ENCODE results near the gene GGN.

The GGN gene

GRCh38 chr19:38424272-38424671, 36.4 kb upstream of the GGN start:
- Histone ChIP-seq H3K9ac (ENCODE audit: low read length) (no peak overlapping the region), H2BK15ac (replicated peaks; ENCODE audit: low read depth) (no peak overlapping the region), H3K27ac (ENCODE audit: low read depth, low read length) (no peak overlapping the region), H3K27me3 (ENCODE audit: insufficient read depth, low read length, poor library complexity) (no peaks in the 10 kb centered on the region), H3K79me1 (ENCODE audit: low read length) (no peaks in the 10 kb centered on the region), H3K79me2 (ENCODE audit: control insufficient read depth, insufficient read depth, low read length) (no peaks in the 10 kb centered on the region), H3K4me1 (ENCODE audit: control insufficient read depth, low read depth, low read length) (peaks cover 4% of the 10 kb centered on the region), H2BK5ac (ENCODE audit: low read length) (no peak overlapping the region), H3K18ac (ENCODE audit: low read length) (no peak overlapping the region), H3K4me2 (ENCODE audit: low read length) (no peak overlapping the region), H3K4ac (ENCODE audit: low read depth, low read length) (no peak overlapping the region), H3K4me3 (ENCODE audit: low read length) (no peak overlapping the region), H3K56ac (ENCODE audit: low read length) (no peak overlapping the region), H3K23ac (ENCODE audit: low read length) (no peak overlapping the region), H4K8ac (ENCODE audit: low read depth, low read length) (no peak overlapping the region), H3K36me3 (ENCODE audit: control insufficient read depth, insufficient read depth, low read length) (no peaks in the 10 kb centered on the region), H4K5ac (ENCODE audit: low read length) (no peak overlapping the region), H2AK5ac (ENCODE audit: low read length) (no peak overlapping the region), H2BK120ac (ENCODE audit: low read depth, low read length) (no peak overlapping the region)
- no CpG with 5 or more reads among the region's 5 CpGs for WGBS (ENCODE audit: extremely low coverage, insufficient coverage, low lambda C conversion rate)
- no peak for DNase-seq

- no peak overlapping the region for H3K23ac ChIP-seq (ENCODE audit: low read length)
- H3K27me3 ChIP-seq (ENCODE audit: insufficient read depth, low read length, poor library complexity) = no peaks in the 10 kb centered on the region
- no peak overlapping the region for H3K4me2 ChIP-seq (ENCODE audit: low read length)
- no peak overlapping the region for H3K4me3 ChIP-seq (ENCODE audit: low read length)
- peaks cover 6% of the 10 kb centered on the region for H3K4me1 ChIP-seq (ENCODE audit: control insufficient read depth, low read depth, low read length)
- H3K18ac ChIP-seq (ENCODE audit: low read length) = no peak overlapping the region
- DNase-seq = no peak
- no peak overlapping the region for H3K9ac ChIP-seq (ENCODE audit: low read length)
- H2BK15ac ChIP-seq (replicated peaks; ENCODE audit: low read depth) = no peak overlapping the region
- no peak overlapping the region for H2BK120ac ChIP-seq (ENCODE audit: low read depth, low read length)
- H2AK5ac ChIP-seq (ENCODE audit: low read length) = no peak overlapping the region
- no peaks in the 10 kb centered on the region for H3K79me1 ChIP-seq (ENCODE audit: low read length)
- H3K36me3 ChIP-seq (ENCODE audit: control insufficient read depth, insufficient read depth, low read length) = no peaks in the 10 kb centered on the region
- no CpG with 5 or more reads among the region's 7 CpGs for WGBS (ENCODE audit: extremely low coverage, insufficient coverage, low lambda C conversion rate)
- no peak overlapping the region for H3K27ac ChIP-seq (ENCODE audit: low read depth, low read length)
- no peak overlapping the region for H4K8ac ChIP-seq (ENCODE audit: low read depth, low read length)
- no peak overlapping the region for H3K4ac ChIP-seq (ENCODE audit: low read depth, low read length)
- no peaks in the 10 kb centered on the region for H3K79me2 ChIP-seq (ENCODE audit: control insufficient read depth, insufficient read depth, low read length)
- H2BK5ac ChIP-seq (ENCODE audit: low read length) = no peak overlapping the region
- no peak overlapping the region for H4K5ac ChIP-seq (ENCODE audit: low read length)
- peak overlapping the region; percentile 15 for H3K56ac ChIP-seq (ENCODE audit: low read length)
Measured at GRCh38 chr19:38422438-38422837, 34.6 kb upstream of the GGN start.

GRCh38 chr19:38421856-38422255, 34.0 kb upstream of the GGN start:
- H3K4me3 ChIP-seq (ENCODE audit: low read length) = no peak overlapping the region
- no peak overlapping the region for H2BK15ac ChIP-seq (replicated peaks; ENCODE audit: low read depth)
- H4K5ac ChIP-seq (ENCODE audit: low read length) = no peak overlapping the region
- H3K18ac ChIP-seq (ENCODE audit: low read length) = no peak overlapping the region
- no CpG with 5 or more reads among the region's 14 CpGs for WGBS (ENCODE audit: extremely low coverage, insufficient coverage, low lambda C conversion rate)
- no peaks in the 10 kb centered on the region for H3K79me2 ChIP-seq (ENCODE audit: control insufficient read depth, insufficient read depth, low read length)
- no peak overlapping the region for H2AK5ac ChIP-seq (ENCODE audit: low read length)
- no peak overlapping the region for H3K56ac ChIP-seq (ENCODE audit: low read length)
- peaks cover 6% of the 10 kb centered on the region for H3K4me1 ChIP-seq (ENCODE audit: control insufficient read depth, low read depth, low read length)
- no peak overlapping the region for H3K9ac ChIP-seq (ENCODE audit: low read length)
- H3K4ac ChIP-seq (ENCODE audit: low read depth, low read length) = no peak overlapping the region
- no peak overlapping the region for H4K8ac ChIP-seq (ENCODE audit: low read depth, low read length)
- DNase-seq = no peak
- H3K23ac ChIP-seq (ENCODE audit: low read length) = no peak overlapping the region
- no peaks in the 10 kb centered on the region for H3K27me3 ChIP-seq (ENCODE audit: insufficient read depth, low read length, poor library complexity)
- H3K79me1 ChIP-seq (ENCODE audit: low read length) = no peaks in the 10 kb centered on the region
- H2BK120ac ChIP-seq (ENCODE audit: low read depth, low read length) = no peak overlapping the region
- H3K36me3 ChIP-seq (ENCODE audit: control insufficient read depth, insufficient read depth, low read length) = no peaks in the 10 kb centered on the region
- H3K27ac ChIP-seq (ENCODE audit: low read depth, low read length) = no peak overlapping the region
- H3K4me2 ChIP-seq (ENCODE audit: low read length) = no peak overlapping the region
- H2BK5ac ChIP-seq (ENCODE audit: low read length) = no peak overlapping the region

- Histone ChIP-seq H3K79me1 (ENCODE audit: low read length) (no peaks in the 10 kb centered on the region), H3K27me3 (ENCODE audit: insufficient read depth, low read length, poor library complexity) (no peaks in the 10 kb centered on the region), H2BK120ac (ENCODE audit: low read depth, low read length) (no peak overlapping the region), H3K4me3 (ENCODE audit: low read length) (no peak overlapping the region), H3K56ac (ENCODE audit: low read length) (no peak overlapping the region), H3K23ac (ENCODE audit: low read length) (no peak overlapping the region), H3K27ac (ENCODE audit: low read depth, low read length) (no peak overlapping the region), H3K9ac (ENCODE audit: low read length) (no peak overlapping the region), H2BK5ac (ENCODE audit: low read length) (no peak overlapping the region), H2AK5ac (ENCODE audit: low read length) (no peak overlapping the region), H3K4ac (ENCODE audit: low read depth, low read length) (no peak overlapping the region), H4K8ac (ENCODE audit: low read depth, low read length) (no peak overlapping the region), H3K79me2 (ENCODE audit: control insufficient read depth, insufficient read depth, low read length) (no peaks in the 10 kb centered on the region), H4K5ac (ENCODE audit: low read length) (no peak overlapping the region), H3K4me2 (ENCODE audit: low read length) (no peak overlapping the region), H3K18ac (ENCODE audit: low read length) (no peak overlapping the region), H3K4me1 (ENCODE audit: control insufficient read depth, low read depth, low read length) (peaks cover 6% of the 10 kb centered on the region), H2BK15ac (replicated peaks; ENCODE audit: low read depth) (no peak overlapping the region), H3K36me3 (ENCODE audit: control insufficient read depth, insufficient read depth, low read length) (no peaks in the 10 kb centered on the region)
- DNase-seq = no peak
- no CpG with 5 or more reads among the region's 9 CpGs for WGBS (ENCODE audit: extremely low coverage, insufficient coverage, low lambda C conversion rate)
Measured at GRCh38 chr19:38420935-38421334, 33.1 kb upstream of the GGN start.

- H3K27ac ChIP-seq (ENCODE audit: low read depth, low read length) = no peak overlapping the region
Measured at GRCh38 chr19:38417544-38418506, 30.0 kb upstream of the GGN start.

More at GRCh38 chr19:38417544-38418506, 30.0 kb upstream of the GGN start:
- no peak overlapping the region for H4K5ac ChIP-seq (ENCODE audit: low read length)
- no peaks in the 10 kb centered on the region for H3K27me3 ChIP-seq (ENCODE audit: insufficient read depth, low read length, poor library complexity)
- H3K9ac ChIP-seq (ENCODE audit: low read length) = peak overlapping the region; percentile 61
- no peaks in the 10 kb centered on the region for H3K79me1 ChIP-seq (ENCODE audit: low read length)
- no peak overlapping the region for H4K8ac ChIP-seq (ENCODE audit: low read depth, low read length)
- H3K36me3 ChIP-seq (ENCODE audit: control insufficient read depth, insufficient read depth, low read length) = no peaks in the 10 kb centered on the region
- no peak overlapping the region for H3K4ac ChIP-seq (ENCODE audit: low read depth, low read length)
- H2BK5ac ChIP-seq (ENCODE audit: low read length) = no peak overlapping the region
- no CpG with 5 or more reads among the region's 49 CpGs for WGBS (ENCODE audit: extremely low coverage, insufficient coverage, low lambda C conversion rate)
- peak; percentile 86 for DNase-seq
- H3K23ac ChIP-seq (ENCODE audit: low read length) = no peak overlapping the region
- no peak overlapping the region for H2AK5ac ChIP-seq (ENCODE audit: low read length)
- no peak overlapping the region for H2BK15ac ChIP-seq (replicated peaks; ENCODE audit: low read depth)
- H3K4me3 ChIP-seq (ENCODE audit: low read length) = peak overlapping the region; percentile 33
- H3K4me2 ChIP-seq (ENCODE audit: low read length) = peak overlapping the region; percentile 73
- H3K4me1 ChIP-seq (ENCODE audit: control insufficient read depth, low read depth, low read length) = peaks cover 2% of the 10 kb centered on the region
- H3K18ac ChIP-seq (ENCODE audit: low read length) = no peak overlapping the region
- no peak overlapping the region for H2BK120ac ChIP-seq (ENCODE audit: low read depth, low read length)
- H3K79me2 ChIP-seq (ENCODE audit: control insufficient read depth, insufficient read depth, low read length) = no peaks in the 10 kb centered on the region
- peak overlapping the region; percentile 69 for H3K56ac ChIP-seq (ENCODE audit: low read length)
